ENCODE data around the gene CARMIL3. TPM values are rescaled to one million over a fixed set of nuclear protein-coding genes. Genes with fewer than 3 reads are reported as not detected.
A peak's percentile ranks its signal among the peaks of the same experiment; 100 is the strongest.

The CARMIL3 gene
- total RNA-seq, 1 donor from 2014 or later = 108 TPM

GRCh38 chr14:24080888-24081738 is 29.3 kb downstream of the CARMIL3 start:
- Mint-ChIP-seq H3K27ac (ENCODE audit: unreplicated experiment) (peak overlapping the region; percentile 100), H3K4me1 (ENCODE audit: low read depth, unreplicated experiment) (peaks cover 59% of the 10 kb centered on the region), H3K4me3 (ENCODE audit: unreplicated experiment) (peak overlapping the region; percentile 94), H3K27me3 (ENCODE audit: unreplicated experiment) (peaks cover 29% of the 10 kb centered on the region), H3K9me3 (ENCODE audit: unreplicated experiment) (peaks cover 34% of the 10 kb centered on the region), H3K36me3 (ENCODE audit: unreplicated experiment) (peaks cover 4% of the 10 kb centered on the region)
- DNase-seq = peak; percentile 87
- no peak for TF ChIP-seq CTCF (IDR thresholded peaks at IDR 0.05; ENCODE audit: partially characterized antibody, unreplicated experiment)

GRCh38 chr14:24081739-24082211 is 30.0 kb downstream of the CARMIL3 start:
- H3K36me3 Mint-ChIP-seq (ENCODE audit: unreplicated experiment) = peaks cover 4% of the 10 kb centered on the region
- H3K4me1 Mint-ChIP-seq (ENCODE audit: low read depth, unreplicated experiment) = peaks cover 59% of the 10 kb centered on the region
- H3K9me3 Mint-ChIP-seq (ENCODE audit: unreplicated experiment) = peaks cover 34% of the 10 kb centered on the region
- H3K4me3 Mint-ChIP-seq (ENCODE audit: unreplicated experiment) = peak overlapping the region; percentile 82
- DNase-seq = peak; percentile 31
- H3K27ac Mint-ChIP-seq (ENCODE audit: unreplicated experiment) = peak overlapping the region; percentile 99
- H3K27me3 Mint-ChIP-seq (ENCODE audit: unreplicated experiment) = peaks cover 29% of the 10 kb centered on the region
- TF ChIP-seq CTCF (IDR thresholded peaks at IDR 0.05; ENCODE audit: partially characterized antibody, unreplicated experiment) = no peak

- no peak for TF ChIP-seq CTCF (IDR thresholded peaks at IDR 0.05; ENCODE audit: partially characterized antibody, unreplicated experiment)
- Mint-ChIP-seq H3K27ac (ENCODE audit: unreplicated experiment) (peak overlapping the region; percentile 99), H3K9me3 (ENCODE audit: unreplicated experiment) (peaks cover 36% of the 10 kb centered on the region), H3K27me3 (ENCODE audit: unreplicated experiment) (peaks cover 31% of the 10 kb centered on the region), H3K4me1 (ENCODE audit: low read depth, unreplicated experiment) (peaks cover 57% of the 10 kb centered on the region), H3K36me3 (ENCODE audit: unreplicated experiment) (peaks cover 9% of the 10 kb centered on the region), H3K4me3 (ENCODE audit: unreplicated experiment) (peak overlapping the region; percentile 82)
- no peak for DNase-seq
These were observed 30.7 kb downstream of the CARMIL3 start for GRCh38 chr14:24082411-24083080.

DNA sequence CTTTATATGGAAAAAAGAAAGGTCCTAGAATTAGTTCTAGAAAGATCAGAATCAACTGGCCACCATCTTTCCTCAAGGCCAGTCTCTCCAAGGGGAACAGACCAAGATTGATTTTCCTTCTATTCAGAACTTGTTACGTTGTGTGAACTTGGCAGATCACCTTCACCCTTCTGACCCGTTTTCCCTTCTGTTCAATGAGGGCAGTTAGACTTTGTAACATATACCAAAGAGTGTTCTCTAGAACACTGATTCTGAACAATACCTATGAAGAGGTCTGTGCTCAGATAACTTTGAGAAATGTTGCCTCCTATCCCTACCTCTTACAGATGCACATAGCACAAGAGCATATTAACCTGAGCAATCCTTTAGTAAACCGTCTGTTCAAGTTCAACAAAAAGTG is 31.7 kb downstream of the CARMIL3 start:
- H3K9me3 Mint-ChIP-seq (ENCODE audit: unreplicated experiment) = peaks cover 36% of the 10 kb centered on the region
- H3K27ac Mint-ChIP-seq (ENCODE audit: unreplicated experiment) = no peak overlapping the region
- H3K27me3 Mint-ChIP-seq (ENCODE audit: unreplicated experiment) = peaks cover 28% of the 10 kb centered on the region
- no peak overlapping the region for H3K4me3 Mint-ChIP-seq (ENCODE audit: unreplicated experiment)
- peaks cover 10% of the 10 kb centered on the region for H3K36me3 Mint-ChIP-seq (ENCODE audit: unreplicated experiment)
- H3K4me1 Mint-ChIP-seq (ENCODE audit: low read depth, unreplicated experiment) = peaks cover 49% of the 10 kb centered on the region
- TF ChIP-seq CTCF (IDR thresholded peaks at IDR 0.05; ENCODE audit: partially characterized antibody, unreplicated experiment) = no peak
- no peak for DNase-seq

All from glutamatergic neuron (in vitro differentiated cells).